Nephron (organoid): ENCODE data around the gene MT4.

ENCODE experiments used
- H3K27ac Mint-ChIP-seq, 3 experiments: 2 replicates each; pipeline ENCODE4 v1.8.0; 2020; ENCODE audit warnings: mixed read lengths in 3 of 3, mild to moderate bottlenecking in 2 of 3, moderate library complexity in 1 of 3
- H3K27me3 Mint-ChIP-seq: 2 replicates; pipeline ENCODE4 v1.8.0; 2021; ENCODE audit warnings: low read depth, mild to moderate bottlenecking, moderate library complexity, mixed read lengths
- H3K36me3 Mint-ChIP-seq: 2 replicates; pipeline ENCODE4 v1.8.0; 2020; ENCODE audit warnings: low read depth, mixed read lengths
- H3K4me1 Mint-ChIP-seq: 2 replicates; pipeline ENCODE4 v1.8.0; 2020; ENCODE audit warnings: mixed read lengths
- H3K4me3 Mint-ChIP-seq, 3 experiments: 2 replicates each; pipeline ENCODE4 v1.8.0; 2020; ENCODE audit warnings: mild to moderate bottlenecking in 3 of 3, mixed read lengths in 3 of 3, moderate library complexity in 2 of 3
- H3K9me3 Mint-ChIP-seq: 2 replicates; pipeline ENCODE4 v1.8.0; 2020; ENCODE audit warnings: mixed read lengths
- CTCF ChIP-seq, 3 experiments: fragments of 200-600 bp; sonication (generic); IDR thresholded peaks; one replicate each; pipeline ENCODE4 v1.5.0; 2021; ENCODE audit warnings: antibody characterized with exemption in 3 of 3; ENCODE audit not compliant: unreplicated experiment in 3 of 3

The MT4 gene

GRCh38 chr16:56616608-56617211 is 51.8 kb downstream of the MT4 start:
- Mint-ChIP-seq H3K9me3 (no peaks in the 10 kb centered on the region), H3K27me3 (peaks cover 72% of the 10 kb centered on the region), H3K4me1 (peaks cover 5% of the 10 kb centered on the region), H3K36me3 (no peaks in the 10 kb centered on the region), H3K4me3 (peak overlapping the region; percentile 32 to 79 (median 72)), H3K27ac (no peak overlapping the region)
- TF ChIP-seq CTCF (IDR thresholded peaks at IDR 0.05; ENCODE audit: unreplicated experiment in 3 of 3) = no peak

- TF ChIP-seq CTCF (IDR thresholded peaks at IDR 0.05; ENCODE audit: unreplicated experiment in 3 of 3) = no peak
- H3K36me3 Mint-ChIP-seq = no peaks in the 10 kb centered on the region
- peaks cover 79% of the 10 kb centered on the region for H3K27me3 Mint-ChIP-seq
- peak overlapping the region; percentile 79 to 85 (median 85) for H3K4me3 Mint-ChIP-seq
- no peak overlapping the region for H3K27ac Mint-ChIP-seq
- H3K9me3 Mint-ChIP-seq = no peaks in the 10 kb centered on the region
- H3K4me1 Mint-ChIP-seq = peaks cover 5% of the 10 kb centered on the region
Observed at GRCh38 chr16:56617212-56618085, 52.6 kb downstream of the MT4 start.

- Mint-ChIP-seq H3K4me3 (peak overlapping the region in 2 of 3 experiments; percentile 79 to 85), H3K4me1 (peaks cover 5% of the 10 kb centered on the region), H3K27me3 (peaks cover 86% of the 10 kb centered on the region), H3K36me3 (no peaks in the 10 kb centered on the region), H3K27ac (no peak overlapping the region), H3K9me3 (no peaks in the 10 kb centered on the region)
- TF ChIP-seq CTCF (IDR thresholded peaks at IDR 0.05; ENCODE audit: unreplicated experiment in 3 of 3) = no peak
Observed at GRCh38 chr16:56618138-56618537, 53.3 kb downstream of the MT4 start.
